BJ (cell line): ENCODE measurements around the gene RBM23. TPM values are rescaled to one million over a fixed set of nuclear protein-coding genes. Genes with fewer than 3 reads are reported as not detected.
"Not testable (repeated sequence)": the region's sequence is repeated elsewhere in the genome, so short reads cannot be mapped to it uniquely, and the experiment has no call there.

Experiments used
- CTCF ChIA-PET: fragments of 350-600 bp; formaldehyde crosslinking; extraction: SDS; loops from one replicate; lab custom pipeline; 2021; ENCODE audit warnings: antibody characterized with exemption, inconsistent platforms; lab: Yijun Ruan, JAX
- POLR2A ChIA-PET: fragments of 300-600 bp; sonication (Branson Sonifier 250); formaldehyde crosslinking; extraction: SDS; loops from one replicate; lab custom pipeline; 2021; ENCODE audit warnings: antibody characterized with exemption; lab: Charles Lee
- DNase-seq: peaks from one replicate; pipeline ENCODE4 v3.0.0-alpha.2; 2011; ENCODE audit warnings: low read depth
- H3K27me3 ChIP-seq: 2 replicates; pipeline ENCODE4 v1.6.0; 2011; ENCODE audit warnings: low read length; ENCODE audit not compliant: control insufficient read depth, insufficient read depth
- H3K36me3 ChIP-seq: 2 replicates; pipeline ENCODE4 v1.5.1; 2011; ENCODE audit warnings: low read length; ENCODE audit not compliant: control insufficient read depth, insufficient read depth
- H3K4me3 ChIP-seq: 2 replicates; pipeline ENCODE4 v1.5.1; 2011; ENCODE audit warnings: low read depth, mild to moderate bottlenecking, control low read depth, low read length
- polyA plus RNA-seq: library from polyadenylated mRNA; depleted of rRNA; stranded (reverse); fragments of >200 nt; gene quantifications from 2 replicates; pipeline ENCODE4 v1.2.3, GENCODE V29; 2011
- TF ChIP-seq, protein P1 (sequence below): IDR thresholded peaks from 2 replicates; pipeline ENCODE4 v1.5.1; 2011; ENCODE audit warnings: low read depth, mild to moderate bottlenecking, control low read depth, inconsistent platforms, low read length, moderate library complexity; ENCODE audit not compliant: insufficient read depth

The RBM23 gene
- polyA plus RNA-seq, 1 experiment: 60.9 TPM

DNA sequence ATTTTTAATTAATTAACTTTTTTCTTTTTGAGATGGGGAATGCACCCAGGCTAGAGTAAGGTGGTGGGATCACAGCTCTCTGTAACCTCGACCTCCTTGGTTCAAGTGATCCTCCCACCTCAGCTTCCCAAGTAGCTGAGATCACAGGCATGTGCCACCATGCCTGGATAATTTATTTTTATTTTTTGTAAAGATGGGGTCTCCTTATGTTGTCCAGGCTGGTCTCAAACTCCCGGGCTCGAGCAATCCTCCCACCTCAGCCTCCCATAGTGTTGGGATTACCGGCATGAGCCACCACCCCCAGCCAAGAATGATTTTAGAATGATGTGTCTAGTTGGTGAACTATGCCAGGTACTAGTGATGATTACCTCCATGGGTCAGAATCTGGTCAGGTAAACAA is 54.0 kb downstream of the RBM23 start:
- CTCF ChIA-PET: interaction anchor here (1.4 to 6.0 kb wide), 4 partner anchors 12 to 295 kb away, joined by 4 to 44 read pairs (median 5); no protein-coding TSS in a partner anchor
- DNase-seq: no peak
- H3K4me3 ChIP-seq: no peak overlapping the region
- TF ChIP-seq, protein P1, sequence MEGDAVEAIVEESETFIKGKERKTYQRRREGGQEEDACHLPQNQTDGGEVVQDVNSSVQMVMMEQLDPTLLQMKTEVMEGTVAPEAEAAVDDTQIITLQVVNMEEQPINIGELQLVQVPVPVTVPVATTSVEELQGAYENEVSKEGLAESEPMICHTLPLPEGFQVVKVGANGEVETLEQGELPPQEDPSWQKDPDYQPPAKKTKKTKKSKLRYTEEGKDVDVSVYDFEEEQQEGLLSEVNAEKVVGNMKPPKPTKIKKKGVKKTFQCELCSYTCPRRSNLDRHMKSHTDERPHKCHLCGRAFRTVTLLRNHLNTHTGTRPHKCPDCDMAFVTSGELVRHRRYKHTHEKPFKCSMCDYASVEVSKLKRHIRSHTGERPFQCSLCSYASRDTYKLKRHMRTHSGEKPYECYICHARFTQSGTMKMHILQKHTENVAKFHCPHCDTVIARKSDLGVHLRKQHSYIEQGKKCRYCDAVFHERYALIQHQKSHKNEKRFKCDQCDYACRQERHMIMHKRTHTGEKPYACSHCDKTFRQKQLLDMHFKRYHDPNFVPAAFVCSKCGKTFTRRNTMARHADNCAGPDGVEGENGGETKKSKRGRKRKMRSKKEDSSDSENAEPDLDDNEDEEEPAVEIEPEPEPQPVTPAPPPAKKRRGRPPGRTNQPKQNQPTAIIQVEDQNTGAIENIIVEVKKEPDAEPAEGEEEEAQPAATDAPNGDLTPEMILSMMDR: no peak
- no peaks in the 10 kb centered on the region; the same call in 1 of the 2 replicates for H3K27me3 ChIP-seq
- H3K36me3 ChIP-seq: no peaks in the 10 kb centered on the region
- POLR2A ChIA-PET: no interaction called here

GRCh38 chr14:22861651-22862050 is 57.3 kb downstream of the RBM23 start:
- no peak overlapping the region for H3K4me3 ChIP-seq
- no peaks in the 10 kb centered on the region for H3K36me3 ChIP-seq
- ChIA-PET POLR2A (no interaction called here), CTCF (interaction anchor here (0.8 to 6.8 kb wide), 5 partner anchors 8 to 305 kb away, joined by 3 to 44 read pairs (median 9); partner anchors contain the start of genes LRP10 and OXA1L)
- DNase-seq: no peak
- no peaks in the 10 kb centered on the region; the same call in 1 of the 2 replicates for H3K27me3 ChIP-seq
- TF ChIP-seq, protein P1: no peak

DNA sequence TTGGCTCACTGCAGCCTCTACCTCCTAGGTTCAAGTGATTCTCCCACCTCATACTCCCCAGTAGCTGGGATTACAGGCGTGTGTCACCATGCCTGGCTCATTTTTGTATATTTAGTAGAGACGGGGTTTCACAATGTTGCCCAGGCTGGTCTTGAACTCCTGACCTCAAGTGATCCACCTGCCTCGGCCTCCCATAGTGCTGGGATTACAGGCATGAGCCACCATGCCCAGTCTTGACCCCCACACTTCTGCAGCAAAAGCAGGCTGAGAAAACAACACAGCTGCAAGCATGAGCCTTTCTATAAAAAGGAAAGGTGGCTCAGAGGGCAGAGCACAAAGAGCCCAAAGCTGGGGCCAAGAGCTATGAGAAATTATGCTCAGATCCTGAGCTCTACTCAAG is 58.6 kb downstream of the RBM23 start:
- H3K36me3 ChIP-seq, DNase-seq, H3K27me3 ChIP-seq, POLR2A ChIA-PET, H3K4me3 ChIP-seq: not testable (repeated sequence)
- CTCF ChIA-PET: interaction anchor here (0.9 to 6.8 kb wide), 5 partner anchors 10 to 321 kb away, joined by 3 to 34 read pairs (median 5); partner anchors contain the start of gene LRP10

- ChIA-PET POLR2A (no interaction called here), CTCF (interaction anchor here (1.6 to 7.7 kb wide), 3 partner anchors 16 to 199 kb away, joined by 4 to 69 read pairs (median 34); partner anchors contain the start of gene LRP10)
- TF ChIP-seq, protein P1: no peak
- Histone ChIP-seq H3K4me3 (no peak overlapping the region), H3K27me3 (no peaks in the 10 kb centered on the region), H3K36me3 (no peaks in the 10 kb centered on the region)
- no peak for DNase-seq
Measured at GRCh38 chr14:22856428-22856827, 62.5 kb downstream of the RBM23 start.

GRCh38 chr14:22854963-22855724 is 63.8 kb downstream of the RBM23 start:
- Histone ChIP-seq H3K27me3 (no peaks in the 10 kb centered on the region), H3K4me3 (no peak overlapping the region), H3K36me3 (no peaks in the 10 kb centered on the region)
- DNase-seq: no peak
- POLR2A ChIA-PET: no interaction called here
- CTCF ChIA-PET: interaction anchor here (1.0 to 10.6 kb wide), 15 partner anchors 9 to 299 kb away, joined by 3 to 246 read pairs (median 26); partner anchors contain the start of genes LRP10, MMP14 and MRPL52
- TF ChIP-seq, protein P1: no peak

DNA sequence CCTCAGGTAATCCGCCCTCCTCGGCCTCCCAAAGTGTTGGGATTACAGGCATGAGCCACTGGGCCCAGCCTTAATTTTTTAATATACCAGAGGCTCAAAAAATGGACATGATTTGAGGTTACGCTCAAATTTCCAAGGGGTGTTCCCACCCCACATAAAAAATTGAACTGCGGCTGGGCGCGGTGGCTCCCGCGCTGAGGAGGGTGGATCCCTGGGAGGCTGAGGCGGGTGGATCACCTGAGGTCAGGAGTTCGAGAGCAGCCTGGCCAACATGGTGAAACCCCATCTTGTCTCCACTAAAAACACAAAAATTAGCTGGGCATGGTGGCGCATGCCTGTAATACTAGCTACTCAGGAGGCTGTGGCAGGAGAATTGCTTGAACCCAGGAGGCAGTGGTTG is 64.7 kb downstream of the RBM23 start:
- H3K27me3 ChIP-seq, H3K36me3 ChIP-seq, DNase-seq, H3K4me3 ChIP-seq, POLR2A ChIA-PET: not testable (repeated sequence)
- CTCF ChIA-PET: interaction anchor here (0.6 to 10.6 kb wide), 26 partner anchors 10 to 464 kb away, joined by 3 to 246 read pairs (median 6); partner anchors contain the start of genes LRP10, MMP14, MRPL52 and OXA1L
